ENCODE results near the gene RXFP3.
"Not testable (repeated sequence)": the region's sequence is repeated elsewhere in the genome, so short reads cannot be mapped to it uniquely, and the experiment has no call there.

Gene RXFP3

DNA sequence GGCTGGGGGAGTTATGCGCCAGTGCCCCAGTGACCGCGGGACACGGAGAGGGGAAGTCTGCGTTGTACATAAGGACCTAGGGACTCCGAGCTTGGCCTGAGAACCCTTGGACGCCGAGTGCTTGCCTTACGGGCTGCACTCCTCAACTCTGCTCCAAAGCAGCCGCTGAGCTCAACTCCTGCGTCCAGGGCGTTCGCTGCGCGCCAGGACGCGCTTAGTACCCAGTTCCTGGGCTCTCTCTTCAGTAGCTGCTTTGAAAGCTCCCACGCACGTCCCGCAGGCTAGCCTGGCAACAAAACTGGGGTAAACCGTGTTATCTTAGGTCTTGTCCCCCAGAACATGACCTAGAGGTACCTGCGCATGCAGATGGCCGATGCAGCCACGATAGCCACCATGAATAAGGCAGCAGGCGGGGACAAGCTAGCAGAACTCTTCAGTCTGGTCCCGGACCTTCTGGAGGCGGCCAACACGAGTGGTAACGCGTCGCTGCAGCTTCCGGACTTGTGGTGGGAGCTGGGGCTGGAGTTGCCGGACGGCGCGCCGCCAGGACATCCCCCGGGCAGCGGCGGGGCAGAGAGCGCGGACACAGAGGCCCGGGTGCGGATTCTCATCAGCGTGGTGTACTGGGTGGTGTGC, at the start of gene RXFP3:
TSS of gene RXFP3 (plus strand) at position 6 of the 636 bp plus-strand sequence. CDS start at position 361, 355 bp downstream.
- no peak for DNase-seq (ENCODE audit: low read depth in 2 of 2)

DNA sequence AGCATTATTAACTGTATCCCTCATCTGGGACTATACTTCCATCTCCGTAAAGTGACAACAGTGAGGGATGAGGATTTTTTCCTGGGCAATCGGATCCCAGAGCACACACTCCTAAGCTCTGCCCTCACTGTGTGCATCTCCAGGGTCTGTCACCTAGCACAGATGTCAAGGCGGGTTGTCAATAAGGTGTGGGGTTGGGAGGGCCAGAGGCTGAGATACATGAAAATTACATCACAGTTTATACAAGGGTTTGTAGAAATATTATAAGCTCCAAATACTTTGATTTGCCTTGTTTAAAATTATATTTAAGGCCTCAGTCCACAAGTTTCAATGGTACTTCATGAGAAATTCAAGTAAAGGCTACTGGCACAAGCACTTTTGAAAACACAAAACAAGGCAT, 48.9 kb upstream of the RXFP3 start:
- no peak for DNase-seq (ENCODE audit: low read depth in 2 of 2)

- no peak for DNase-seq (ENCODE audit: low read depth in 2 of 2)
Measured at GRCh38 chr5:33888587-33888986, 47.6 kb upstream of the RXFP3 start.

- DNase-seq (ENCODE audit: low read depth in 2 of 2) = no peak
Measured at GRCh38 chr5:33890131-33891032, 45.8 kb upstream of the RXFP3 start.

- DNase-seq (ENCODE audit: low read depth in 2 of 2) = no peak
Measured at GRCh38 chr5:33891446-33891787, 44.8 kb upstream of the RXFP3 start.

GRCh38 chr5:33891788-33892619, 44.2 kb upstream of the RXFP3 start, which contains the start of gene ADAMTS12:
ADAMTS12 (minus strand) TSS chr5:33891990; CDS start chr5:33891856, 134 bp downstream.
- DNase-seq (ENCODE audit: low read depth in 2 of 2) = no peak

DNA sequence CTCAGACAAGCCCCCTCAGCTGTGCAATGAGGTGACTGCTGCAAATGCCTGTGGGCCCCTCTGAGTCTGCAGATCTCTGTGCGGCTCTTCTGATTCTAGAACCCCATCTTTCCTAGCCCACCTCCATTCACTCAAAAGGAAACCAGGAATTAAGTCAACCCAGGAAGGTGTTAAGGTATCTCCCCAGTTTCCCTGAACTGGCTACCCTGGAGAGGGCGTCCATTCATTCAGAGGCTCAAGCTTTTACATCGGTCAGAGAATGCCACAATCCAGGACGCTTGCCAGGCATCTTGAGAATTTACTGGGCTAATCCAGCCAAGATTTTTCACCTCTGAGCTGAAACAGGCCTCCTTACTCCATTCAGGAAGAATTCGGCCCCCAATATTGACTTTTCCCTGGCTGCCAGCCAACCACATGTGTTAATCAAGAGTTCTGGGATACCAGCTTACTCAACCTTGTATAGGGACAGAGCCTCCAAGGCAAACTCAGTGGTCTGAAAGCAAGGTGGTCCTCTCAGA, 43.5 kb upstream of the RXFP3 start:
- no peak for DNase-seq (ENCODE audit: low read depth in 2 of 2)

DNA sequence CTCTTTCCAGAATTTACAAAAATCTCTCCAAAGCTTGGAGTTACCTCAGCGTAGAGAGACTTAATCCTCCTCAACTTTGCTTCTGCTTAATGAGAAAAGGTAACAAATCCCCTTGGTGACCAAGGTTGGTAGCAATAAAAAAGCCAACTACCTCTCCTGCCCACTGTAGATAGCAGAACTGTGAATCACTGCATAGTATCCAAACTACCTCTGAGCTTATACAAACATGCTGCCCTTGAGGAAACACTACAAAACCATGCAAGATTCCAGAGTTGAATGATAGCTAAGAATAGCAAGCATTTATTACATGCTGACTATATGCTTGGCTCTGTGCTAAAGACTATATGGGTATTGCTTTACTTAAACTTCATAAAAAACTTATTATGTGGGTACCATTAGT, 41.6 kb upstream of the RXFP3 start:
- DNase-seq (ENCODE audit: low read depth in 2 of 2) = no peak

DNA sequence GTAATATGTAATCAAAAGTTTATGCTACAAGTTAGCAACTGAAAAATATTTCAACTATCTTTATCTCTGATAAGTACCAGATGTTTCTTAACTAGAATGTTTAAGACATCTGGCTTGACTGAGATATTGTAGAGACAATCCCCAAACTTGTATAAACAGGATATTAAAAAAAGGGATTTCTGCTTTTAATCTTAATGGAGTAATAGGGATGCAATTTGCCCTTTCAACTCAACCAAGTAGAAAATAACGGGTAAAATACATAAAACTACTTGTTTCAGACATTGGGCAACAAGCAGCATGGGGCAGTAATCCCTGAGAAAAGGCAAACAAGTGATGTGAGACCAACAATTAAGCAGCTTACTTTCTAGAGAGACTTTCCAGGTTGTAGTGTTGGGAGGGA, 35.0 kb upstream of the RXFP3 start:
- DNase-seq (ENCODE audit: low read depth in 2 of 2) = no peak

- DNase-seq (ENCODE audit: low read depth in 2 of 2) = no peak
Measured at GRCh38 chr5:33903118-33903517, 33.1 kb upstream of the RXFP3 start.

GRCh38 chr5:33905381-33905780, 30.8 kb upstream of the RXFP3 start:
- DNase-seq (ENCODE audit: low read depth in 2 of 2) = no peak

DNA sequence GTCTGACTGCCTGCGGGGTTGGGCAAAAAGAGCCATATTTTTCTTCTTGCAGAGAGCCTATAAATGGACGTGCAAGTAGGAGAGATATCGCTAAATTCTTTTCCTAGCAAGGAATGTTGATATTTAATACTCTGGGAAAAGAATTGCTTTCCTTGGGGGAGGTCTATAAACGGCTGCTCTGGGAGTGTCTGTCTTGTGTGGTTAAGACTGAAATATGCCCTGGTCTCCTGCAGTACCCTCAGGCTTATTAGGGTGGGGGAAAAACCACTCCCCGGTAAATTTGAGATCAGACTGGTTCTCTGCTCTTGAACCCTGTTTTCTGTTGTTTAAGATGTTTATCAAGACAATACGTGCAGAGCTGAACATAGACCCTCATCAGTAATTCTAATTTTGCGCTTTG, 29.9 kb upstream of the RXFP3 start:
- DNase-seq (ENCODE audit: low read depth in 2 of 2) = not testable (repeated sequence)

DNA sequence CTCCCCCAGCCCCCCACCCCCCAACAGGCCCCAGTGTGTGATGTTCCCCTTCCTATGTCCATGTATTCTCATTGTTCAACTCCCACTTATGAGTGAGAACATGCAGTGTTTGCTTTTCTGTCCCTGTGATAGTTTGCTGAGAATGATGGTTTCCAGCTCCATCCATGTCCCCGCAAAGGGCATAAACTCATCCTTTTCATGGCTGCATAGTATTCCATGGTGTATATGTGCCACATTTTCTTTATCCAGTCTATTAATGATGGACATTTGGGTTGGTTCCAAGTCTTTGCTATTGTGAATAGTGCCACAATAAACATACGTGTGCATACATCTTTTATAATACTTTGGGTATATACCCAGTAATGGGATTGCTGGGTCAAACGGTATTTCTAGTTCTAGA, 21.3 kb upstream of the RXFP3 start:
- not testable (repeated sequence) for DNase-seq (ENCODE audit: low read depth in 2 of 2)

DNA sequence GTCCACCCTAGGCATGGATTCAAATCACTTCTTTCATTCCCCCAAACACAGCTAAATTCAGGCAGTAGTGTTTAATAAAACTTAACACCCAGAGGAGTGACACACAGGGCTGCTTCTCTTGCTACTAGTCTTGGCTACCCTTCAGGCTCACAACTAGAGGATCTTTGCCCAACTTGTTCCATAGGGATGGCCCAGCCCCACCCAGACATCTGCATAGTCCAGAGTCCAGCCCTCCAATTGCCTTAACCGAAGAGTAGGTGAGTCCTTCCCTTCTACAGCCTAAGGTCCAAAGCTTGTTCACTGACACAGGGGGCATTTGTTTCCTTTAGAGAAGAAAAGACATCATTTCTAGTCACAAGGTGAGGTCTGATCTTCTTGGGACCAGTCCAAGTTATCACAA, 15.2 kb upstream of the RXFP3 start:
- no peak for DNase-seq (ENCODE audit: low read depth in 2 of 2)

GRCh38 chr5:33925278-33925677, 10.9 kb upstream of the RXFP3 start:
- DNase-seq (ENCODE audit: low read depth in 2 of 2) = no peak

DNA sequence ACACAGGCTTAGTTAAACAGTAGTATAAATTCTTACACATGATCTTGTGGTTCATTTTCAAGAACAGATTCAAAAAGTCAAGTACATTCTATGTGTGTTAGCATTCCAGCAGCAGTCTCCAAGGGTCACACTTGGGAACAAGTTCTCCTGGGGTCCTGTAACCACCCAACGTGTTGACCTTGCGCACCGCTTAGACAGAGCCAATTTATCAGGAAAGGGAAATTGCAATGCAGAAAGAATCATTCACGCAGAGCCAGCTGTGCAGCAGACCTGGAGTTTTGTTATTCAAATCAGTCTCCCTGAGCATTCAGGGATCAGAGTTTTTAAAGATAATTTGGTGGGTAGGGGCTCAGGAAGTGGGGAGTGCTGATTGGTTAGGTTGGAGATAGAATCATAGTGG, 8.5 kb upstream of the RXFP3 start:
- DNase-seq (ENCODE audit: low read depth in 2 of 2) = no peak

GRCh38 chr5:33928283-33928682, 7.9 kb upstream of the RXFP3 start:
- DNase-seq (ENCODE audit: low read depth in 2 of 2) = no peak

- no peak for DNase-seq (ENCODE audit: low read depth in 2 of 2)
Measured at GRCh38 chr5:33929925-33930690, 6.1 kb upstream of the RXFP3 start.

DNA sequence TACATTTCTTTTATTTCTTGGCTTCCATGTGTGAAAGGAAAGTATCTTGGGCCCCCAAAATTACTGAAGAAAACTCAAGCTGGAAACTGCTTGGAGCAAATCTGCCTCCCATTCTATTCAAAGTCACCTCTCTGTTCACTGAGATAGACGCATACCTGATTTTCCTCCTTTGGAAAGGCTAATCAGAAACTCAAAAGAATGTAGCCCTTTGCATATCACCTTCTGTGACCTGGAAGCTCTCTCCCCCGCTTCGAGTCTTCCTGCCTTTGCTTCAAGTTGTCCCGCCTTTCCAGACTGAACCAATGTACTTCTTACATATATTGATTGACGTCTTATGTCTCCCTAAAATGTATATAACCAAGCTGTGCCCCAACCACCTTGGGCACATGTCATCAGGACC, 5.0 kb upstream of the RXFP3 start:
- no peak for DNase-seq (ENCODE audit: low read depth in 2 of 2)

DNA sequence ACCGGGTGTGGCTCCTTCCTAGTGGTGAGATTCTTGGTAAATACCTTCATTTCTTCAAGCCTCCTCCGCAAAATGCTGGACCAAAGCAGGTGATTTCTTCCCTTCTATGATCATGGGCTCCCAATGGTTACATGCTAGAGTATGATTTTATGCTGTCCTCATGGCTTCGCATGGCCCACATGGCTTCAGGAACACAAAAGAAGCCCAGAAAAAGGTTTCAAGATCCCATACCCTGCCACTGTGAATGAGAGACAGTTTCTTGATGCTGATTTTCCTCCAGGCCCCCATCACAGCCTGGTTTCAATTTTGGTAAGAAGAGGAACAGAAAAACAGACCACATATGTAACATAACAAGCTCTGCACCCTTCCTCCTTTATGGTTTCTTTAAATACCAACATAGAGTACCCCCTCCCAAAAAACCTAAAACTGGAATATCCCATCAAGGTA, 2.4 kb upstream of the RXFP3 start:
- DNase-seq (ENCODE audit: low read depth in 2 of 2) = no peak

GRCh38 chr5:33934176-33934575, 2.0 kb upstream of the RXFP3 start:
- no peak for DNase-seq (ENCODE audit: low read depth in 2 of 2)
